OCI-LY7 (cell line): Measurements from ENCODE around the gene TCHHL1.

ENCODE experiments used
- CTCF ChIP-seq: fragments of 200-600 bp; sonication (generic); conservative IDR thresholded peaks from 2 replicates; pipeline ENCODE4 v1.5.1; 2014; ENCODE audit warnings: mild to moderate bottlenecking, antibody characterized with exemption, low read length, moderate library complexity, mixed read lengths
- EZH2phosphoT487 ChIP-seq: fragments of 200-600 bp; sonication (generic); IDR thresholded peaks from 2 replicates; pipeline ENCODE4 v1.6.1; 2018; ENCODE audit warnings: low read depth, borderline replicate concordance, mild to moderate bottlenecking, mixed run types, antibody characterized with exemption, low read length, moderate library complexity, mixed read lengths

GRCh38 chr1:152089014-152089674 lies at the start of gene TCHHL1:
- TF ChIP-seq CTCF, result no peak
- TF ChIP-seq EZH2phosphoT487, result no peak
